ENCODE data around the gene SERPINB13. TPM values are rescaled to one million over a fixed set of nuclear protein-coding genes. Genes with fewer than 3 reads are reported as not detected.

The SERPINB13 gene
- total RNA-seq, 2 experiments from 2014 or later, result not detected

DNA sequence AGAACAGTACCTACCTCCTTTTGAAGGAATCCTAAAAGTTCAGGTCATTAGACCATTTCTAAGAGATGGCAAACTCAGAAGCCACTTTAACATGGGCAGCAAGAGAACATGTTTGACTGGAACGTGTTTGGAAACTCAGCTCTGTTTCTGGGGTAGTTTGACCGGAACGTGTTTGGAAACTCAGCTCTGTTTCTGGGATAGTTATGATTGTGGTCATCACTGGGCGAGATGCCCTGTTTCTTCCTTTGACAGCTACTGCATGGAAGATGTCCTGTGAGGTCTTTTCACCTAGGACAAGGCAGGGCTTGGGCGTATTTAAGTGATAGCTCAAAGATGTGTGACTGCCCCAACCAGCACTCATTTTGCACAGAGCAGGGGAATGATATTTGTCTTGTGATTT, 19.9 kb upstream of the SERPINB13 start:
- H3K27ac Mint-ChIP-seq, result no peak overlapping the region
- POLR2A ChIA-PET, result no interaction called here
- H3K4me1 Mint-ChIP-seq, result no peaks in the 10 kb centered on the region
- ATAC-seq (ENCODE audit: low read depth) (no peak), DNase-seq (no peak)
- H3K4me3 Mint-ChIP-seq, result no peak overlapping the region
- no peaks in the 10 kb centered on the region for H3K36me3 Mint-ChIP-seq
- H3K9me3 Mint-ChIP-seq, result no peaks in the 10 kb centered on the region
- peaks cover 21% of the 10 kb centered on the region for H3K27me3 Mint-ChIP-seq

DNA sequence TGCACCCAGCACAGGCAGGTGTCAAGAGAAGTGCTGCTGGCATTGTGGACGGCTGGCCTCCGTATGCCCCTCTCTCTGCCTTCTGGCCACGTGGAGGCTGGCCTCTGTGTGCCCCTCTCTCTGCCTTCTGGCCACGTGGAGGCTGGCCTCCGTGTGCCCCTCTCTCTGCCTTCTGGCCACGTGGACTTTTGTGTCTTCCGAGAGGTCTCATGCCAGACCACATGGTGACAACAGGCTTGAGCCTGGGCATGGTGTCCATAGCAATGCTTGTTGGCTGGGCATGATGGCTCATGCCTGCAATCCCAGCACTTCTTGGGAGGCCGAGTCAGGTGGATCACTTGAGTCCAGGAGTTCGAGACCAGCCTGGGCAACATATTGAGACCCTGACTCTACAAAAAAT, 19.3 kb upstream of the SERPINB13 start:
- ATAC-seq (ENCODE audit: low read depth), result no peak
- Mint-ChIP-seq H3K27ac (no peak overlapping the region), H3K9me3 (no peaks in the 10 kb centered on the region), H3K27me3 (peaks cover 21% of the 10 kb centered on the region), H3K36me3 (no peaks in the 10 kb centered on the region), H3K4me3 (no peak overlapping the region), H3K4me1 (no peaks in the 10 kb centered on the region)
- POLR2A ChIA-PET, result no interaction called here
- no peak for DNase-seq

DNA sequence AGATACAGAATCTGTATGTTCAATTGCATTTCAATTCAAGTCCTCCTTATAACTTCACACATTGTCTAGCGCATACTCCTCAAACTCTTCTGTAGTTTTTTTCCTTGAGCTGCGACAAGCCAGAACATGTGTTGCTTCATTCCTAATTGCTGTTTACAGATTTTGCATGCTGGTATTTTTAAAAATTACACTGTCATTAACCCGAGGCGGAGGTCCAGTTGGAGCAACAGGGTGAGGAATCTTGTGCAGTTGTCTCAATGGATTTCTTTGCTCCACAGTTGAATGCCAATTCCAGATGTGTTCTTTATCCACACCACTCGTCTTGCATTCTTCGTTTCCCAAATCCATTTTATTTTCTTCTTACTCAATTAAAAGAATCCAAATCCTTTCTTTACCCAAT, 16.4 kb upstream of the SERPINB13 start:
- Mint-ChIP-seq H3K27me3 (peaks cover 18% of the 10 kb centered on the region), H3K9me3 (no peaks in the 10 kb centered on the region), H3K36me3 (no peaks in the 10 kb centered on the region), H3K4me3 (no peak overlapping the region), H3K4me1 (no peaks in the 10 kb centered on the region), H3K27ac (no peak overlapping the region)
- POLR2A ChIA-PET, result no interaction called here
- DNase-seq (no peak), ATAC-seq (ENCODE audit: low read depth) (no peak)

DNA sequence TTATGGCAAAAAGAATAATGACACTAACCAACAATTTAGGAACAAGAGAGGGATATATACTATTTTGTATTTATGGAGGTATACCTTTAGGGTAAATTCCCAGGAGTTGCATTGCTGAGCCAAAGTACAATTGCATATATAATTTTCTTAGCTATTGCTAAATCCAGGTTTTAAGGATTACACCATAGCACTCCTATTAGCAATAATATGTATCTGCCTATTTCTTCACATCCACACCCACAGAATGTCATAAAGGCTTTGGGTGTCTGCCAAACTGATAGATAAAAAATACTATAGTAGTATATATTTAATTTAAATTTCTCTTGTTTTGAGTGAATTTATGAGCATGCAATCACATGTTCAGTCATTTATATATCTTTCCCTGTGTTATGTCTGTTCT, 11.5 kb upstream of the SERPINB13 start:
- POLR2A ChIA-PET, result no interaction called here
- Mint-ChIP-seq H3K27me3 (peaks cover 26% of the 10 kb centered on the region), H3K9me3 (no peaks in the 10 kb centered on the region), H3K27ac (no peak overlapping the region), H3K36me3 (no peaks in the 10 kb centered on the region), H3K4me3 (no peak overlapping the region), H3K4me1 (peaks cover 2% of the 10 kb centered on the region)
- ATAC-seq (ENCODE audit: low read depth) (no peak), DNase-seq (no peak)

DNA sequence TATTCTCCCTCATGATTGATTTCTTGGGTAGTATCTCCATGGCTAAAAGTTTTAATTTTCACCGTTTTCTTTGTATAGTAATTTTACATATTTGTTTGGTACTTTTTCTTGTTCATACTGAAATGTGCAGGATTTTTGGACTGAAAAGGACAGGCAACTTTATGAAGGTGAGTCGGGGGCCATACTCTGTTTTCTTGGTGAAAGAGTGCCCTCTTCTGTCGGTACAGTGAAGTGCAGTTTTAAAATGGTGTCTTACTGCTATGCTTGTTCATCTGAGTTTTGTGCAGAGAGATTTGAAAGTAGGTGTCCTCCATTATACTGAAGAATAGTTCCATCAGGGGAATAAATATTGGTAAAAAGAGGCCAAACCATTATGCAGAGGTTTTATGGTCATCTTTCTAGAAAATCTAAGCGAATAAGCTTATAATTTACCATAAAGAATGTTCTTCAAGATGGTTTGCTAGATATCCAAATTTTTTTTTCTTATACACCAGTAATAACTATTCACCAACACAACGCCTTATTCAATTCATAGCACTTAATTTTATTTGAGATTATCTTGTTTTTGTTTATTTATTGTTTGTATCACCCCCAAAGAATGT, 8.7 kb upstream of the SERPINB13 start:
- Mint-ChIP-seq H3K27ac (no peak overlapping the region), H3K4me1 (peaks cover 2% of the 10 kb centered on the region), H3K9me3 (no peaks in the 10 kb centered on the region), H3K36me3 (no peaks in the 10 kb centered on the region), H3K4me3 (no peak overlapping the region), H3K27me3 (peaks cover 19% of the 10 kb centered on the region)
- POLR2A ChIA-PET, result no interaction called here
- ATAC-seq (ENCODE audit: low read depth) (no peak), DNase-seq (no peak)

DNA sequence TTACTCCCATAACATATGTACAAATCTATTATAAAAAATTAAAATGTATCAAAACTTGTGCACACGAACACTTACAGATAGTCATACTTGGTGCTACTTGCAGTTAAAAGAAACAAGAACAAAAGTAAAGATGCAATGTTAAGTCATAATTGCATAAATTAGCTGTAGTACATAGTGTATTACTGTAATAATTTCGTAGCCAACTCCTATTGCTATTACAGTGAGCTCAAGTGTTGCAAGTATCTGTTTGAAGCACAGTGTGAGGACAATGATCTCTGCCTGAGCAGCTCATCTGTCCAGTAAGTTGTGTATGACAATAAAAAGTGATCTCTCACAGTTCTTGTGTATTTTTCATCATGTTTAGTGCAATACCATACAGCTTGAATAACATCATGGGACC, 7.5 kb upstream of the SERPINB13 start:
- no peak overlapping the region for H3K4me3 Mint-ChIP-seq
- H3K9me3 Mint-ChIP-seq, result no peaks in the 10 kb centered on the region
- POLR2A ChIA-PET, result no interaction called here
- peaks cover 2% of the 10 kb centered on the region for H3K4me1 Mint-ChIP-seq
- H3K27ac Mint-ChIP-seq, result no peak overlapping the region
- no peak for DNase-seq
- no peaks in the 10 kb centered on the region for H3K36me3 Mint-ChIP-seq
- peaks cover 17% of the 10 kb centered on the region for H3K27me3 Mint-ChIP-seq
- ATAC-seq (ENCODE audit: low read depth), result no peak

DNA sequence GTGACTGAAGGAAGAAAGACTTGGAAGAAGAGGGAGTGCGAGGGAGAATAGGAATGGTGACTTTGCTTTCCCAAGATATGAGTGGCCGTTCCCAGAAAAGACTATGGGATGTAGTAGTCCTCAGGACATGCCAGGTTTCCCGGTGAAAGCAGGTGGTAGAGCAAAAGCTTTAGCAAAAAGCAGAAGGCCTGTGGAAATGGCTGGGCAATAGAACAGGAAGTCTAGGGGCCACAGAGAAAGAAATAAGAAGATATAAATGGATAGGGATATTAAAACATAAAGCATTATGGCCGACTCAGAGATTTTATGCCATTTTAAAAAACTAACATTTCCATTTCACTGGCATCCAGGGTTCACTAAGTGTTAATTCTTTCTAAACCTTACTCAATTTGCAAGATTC, 1.2 kb upstream of the SERPINB13 start:
- ATAC-seq (ENCODE audit: low read depth), result no peak
- POLR2A ChIA-PET, result no interaction called here

DNA sequence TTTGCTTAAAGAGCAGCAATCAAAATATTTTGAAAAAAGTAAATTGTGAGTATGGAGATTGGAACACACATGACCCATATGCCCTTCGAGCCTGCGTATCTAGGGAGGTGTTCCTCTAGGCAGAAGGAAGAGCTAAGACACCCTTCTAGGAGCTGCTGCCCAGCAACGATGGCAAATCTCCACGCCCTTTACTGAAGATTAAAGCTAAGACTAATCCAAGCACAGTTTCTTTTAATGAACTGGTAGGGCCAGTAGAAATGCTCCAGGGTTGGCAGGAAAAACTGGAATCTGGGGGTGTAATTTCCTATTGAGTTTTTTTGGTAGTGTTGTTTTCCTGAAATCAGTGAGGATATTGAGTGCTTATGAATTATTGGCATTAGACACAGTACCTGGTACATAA, 712 bp upstream of the SERPINB13 start:
- Mint-ChIP-seq H3K27me3 (peaks cover 2% of the 10 kb centered on the region), H3K9me3 (no peaks in the 10 kb centered on the region), H3K36me3 (no peaks in the 10 kb centered on the region), H3K4me3 (no peak overlapping the region), H3K4me1 (no peaks in the 10 kb centered on the region), H3K27ac (no peak overlapping the region)
- POLR2A ChIA-PET, result no interaction called here
- ATAC-seq (ENCODE audit: low read depth) (no peak), DNase-seq (no peak)

More for the DNA sequence above, 1.2 kb upstream of the SERPINB13 start:
- no peaks in the 10 kb centered on the region for H3K36me3 Mint-ChIP-seq
- no peak overlapping the region for H3K27ac Mint-ChIP-seq
- H3K4me1 Mint-ChIP-seq, result no peaks in the 10 kb centered on the region
- DNase-seq, result no peak
- H3K27me3 Mint-ChIP-seq, result peaks cover 2% of the 10 kb centered on the region
- no peaks in the 10 kb centered on the region for H3K9me3 Mint-ChIP-seq
- no peak overlapping the region for H3K4me3 Mint-ChIP-seq

DNA sequence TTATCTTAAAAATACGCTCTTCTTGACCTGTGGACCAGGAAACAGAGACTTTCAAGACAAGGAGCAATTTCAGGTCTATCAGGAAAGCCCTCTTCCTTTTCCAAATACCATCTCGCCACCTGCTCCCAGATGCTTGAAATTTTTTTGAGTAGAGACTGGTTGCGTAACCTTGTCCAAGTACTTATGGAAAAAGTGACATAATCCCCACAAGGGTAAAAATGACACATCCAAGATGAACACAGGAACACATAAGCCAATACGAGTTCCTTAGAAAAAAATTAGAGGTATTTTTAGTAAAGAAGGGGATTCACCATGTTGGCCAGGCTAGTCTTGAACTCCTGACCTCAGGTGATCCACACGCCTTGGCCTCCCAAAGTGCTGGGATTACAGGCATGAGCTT, 1.8 kb downstream of the SERPINB13 start:
- ATAC-seq (ENCODE audit: low read depth), result no peak
- POLR2A ChIA-PET, result no interaction called here
- no peak for DNase-seq
- Mint-ChIP-seq H3K27me3 (peaks cover 4% of the 10 kb centered on the region), H3K36me3 (no peaks in the 10 kb centered on the region), H3K4me3 (no peak overlapping the region), H3K4me1 (no peaks in the 10 kb centered on the region), H3K9me3 (no peaks in the 10 kb centered on the region), H3K27ac (no peak overlapping the region)

DNA sequence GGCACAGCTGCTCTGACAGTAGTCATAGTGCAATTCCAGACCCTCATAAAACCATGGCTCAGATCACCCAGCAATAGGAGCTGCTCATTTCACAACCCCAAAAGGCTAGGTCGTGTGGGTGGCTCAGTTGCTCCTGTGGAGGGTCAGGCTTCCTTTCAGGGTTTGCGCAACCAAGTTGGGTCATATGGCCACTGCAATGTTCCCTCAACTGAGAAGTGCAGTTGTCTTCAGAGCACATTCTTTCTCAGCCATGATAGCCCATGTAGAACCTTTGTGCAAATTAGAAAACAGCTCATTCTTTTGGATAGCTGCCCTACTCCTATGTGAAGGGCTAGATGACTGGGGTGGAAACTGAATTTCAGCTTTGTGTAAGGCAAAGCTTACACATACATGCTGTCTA, 3.2 kb downstream of the SERPINB13 start:
- DNase-seq, result no peak
- Mint-ChIP-seq H3K27me3 (peaks cover 4% of the 10 kb centered on the region), H3K4me1 (no peaks in the 10 kb centered on the region), H3K36me3 (no peaks in the 10 kb centered on the region), H3K4me3 (no peak overlapping the region), H3K27ac (no peak overlapping the region), H3K9me3 (no peaks in the 10 kb centered on the region)
- no peak for ATAC-seq (ENCODE audit: low read depth)
- POLR2A ChIA-PET, result no interaction called here

DNA sequence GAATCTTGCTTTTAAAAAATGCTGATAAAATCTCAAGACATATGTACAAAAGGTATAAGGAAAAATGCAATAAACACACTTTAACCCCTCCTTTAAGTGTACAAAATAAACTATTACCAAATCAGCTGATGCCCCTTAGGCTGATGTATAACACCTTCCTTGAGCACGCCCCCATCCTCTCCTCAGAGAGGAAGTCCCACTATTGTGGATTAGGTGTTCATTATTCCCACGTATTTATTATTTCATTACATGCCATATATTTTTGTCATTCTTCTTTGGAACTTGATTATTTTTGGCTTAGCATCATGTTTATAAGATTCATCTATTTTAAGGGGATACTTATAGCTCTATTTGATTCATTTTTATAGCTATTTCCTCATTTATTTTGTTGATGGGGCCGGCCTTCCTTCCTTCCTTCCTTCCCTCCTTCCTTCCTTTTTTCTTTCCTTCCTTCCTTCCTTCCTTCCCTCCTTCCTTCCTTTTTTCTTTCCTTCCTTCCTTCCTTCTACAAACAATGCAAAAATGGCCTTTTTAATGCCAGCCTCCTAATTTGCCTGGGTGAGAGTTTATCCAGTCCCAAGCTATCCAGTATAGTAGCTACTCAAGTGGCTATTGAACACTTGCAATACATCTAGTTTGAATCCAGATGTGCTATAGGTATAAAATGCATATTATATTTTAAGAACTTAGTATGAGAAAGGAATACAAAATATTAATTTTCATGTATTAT, 4.0 kb downstream of the SERPINB13 start:
- no peaks in the 10 kb centered on the region for H3K4me1 Mint-ChIP-seq
- H3K27ac Mint-ChIP-seq, result peak overlapping the region; percentile 69
- peaks cover 4% of the 10 kb centered on the region for H3K27me3 Mint-ChIP-seq
- no peak for DNase-seq
- no peaks in the 10 kb centered on the region for H3K9me3 Mint-ChIP-seq
- no peaks in the 10 kb centered on the region for H3K36me3 Mint-ChIP-seq
- no peak overlapping the region for H3K4me3 Mint-ChIP-seq
- POLR2A ChIA-PET, result no interaction called here
- ATAC-seq (ENCODE audit: low read depth), result no peak

DNA sequence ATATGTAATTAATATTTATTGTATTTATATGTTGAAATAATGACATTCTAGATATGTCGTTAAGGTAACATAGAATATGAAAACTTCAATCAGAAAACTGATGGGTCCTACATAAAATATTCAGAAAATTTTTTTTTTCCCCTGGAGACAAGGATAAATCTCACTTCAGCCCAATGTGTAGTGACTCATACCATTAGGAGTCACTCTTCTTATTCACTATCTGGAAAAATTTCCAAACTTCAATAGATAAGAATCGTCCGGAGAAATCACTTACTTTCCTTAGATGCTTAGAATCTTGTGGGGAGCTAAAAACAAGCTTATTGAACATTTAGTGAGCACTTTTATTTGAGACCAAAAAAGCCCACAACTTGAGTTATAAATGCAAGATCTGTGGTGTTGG, 4.6 kb downstream of the SERPINB13 start:
- Mint-ChIP-seq H3K36me3 (no peaks in the 10 kb centered on the region), H3K4me1 (no peaks in the 10 kb centered on the region), H3K9me3 (no peaks in the 10 kb centered on the region), H3K27me3 (peaks cover 2% of the 10 kb centered on the region), H3K27ac (no peak overlapping the region), H3K4me3 (no peak overlapping the region)
- DNase-seq (no peak), ATAC-seq (ENCODE audit: low read depth) (no peak)
- POLR2A ChIA-PET, result no interaction called here

DNA sequence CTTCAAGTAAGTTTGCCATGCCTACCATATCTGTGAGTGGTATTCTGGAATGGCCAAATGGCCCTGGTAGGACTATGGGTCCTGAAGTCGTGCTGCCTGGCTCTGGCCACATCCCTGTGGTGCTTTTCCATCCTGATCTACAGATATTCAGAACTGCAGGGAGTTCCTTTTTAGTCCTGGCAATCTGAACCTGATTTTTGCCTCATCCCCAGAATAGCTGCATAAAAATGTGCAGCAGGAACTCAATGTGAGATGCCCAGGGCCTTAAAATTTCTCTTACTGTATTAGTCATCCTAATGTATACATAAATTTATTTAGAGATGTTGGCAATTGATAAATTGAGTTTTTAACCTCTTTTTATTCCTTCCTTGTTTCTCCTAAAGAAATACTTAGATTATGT, 5.3 kb downstream of the SERPINB13 start:
- H3K27me3 Mint-ChIP-seq, result peaks cover 2% of the 10 kb centered on the region
- no peaks in the 10 kb centered on the region for H3K9me3 Mint-ChIP-seq
- ATAC-seq (ENCODE audit: low read depth), result no peak
- no peak for DNase-seq
- H3K4me3 Mint-ChIP-seq, result no peak overlapping the region
- no peaks in the 10 kb centered on the region for H3K36me3 Mint-ChIP-seq
- POLR2A ChIA-PET, result no interaction called here
- no peak overlapping the region for H3K27ac Mint-ChIP-seq
- no peaks in the 10 kb centered on the region for H3K4me1 Mint-ChIP-seq

DNA sequence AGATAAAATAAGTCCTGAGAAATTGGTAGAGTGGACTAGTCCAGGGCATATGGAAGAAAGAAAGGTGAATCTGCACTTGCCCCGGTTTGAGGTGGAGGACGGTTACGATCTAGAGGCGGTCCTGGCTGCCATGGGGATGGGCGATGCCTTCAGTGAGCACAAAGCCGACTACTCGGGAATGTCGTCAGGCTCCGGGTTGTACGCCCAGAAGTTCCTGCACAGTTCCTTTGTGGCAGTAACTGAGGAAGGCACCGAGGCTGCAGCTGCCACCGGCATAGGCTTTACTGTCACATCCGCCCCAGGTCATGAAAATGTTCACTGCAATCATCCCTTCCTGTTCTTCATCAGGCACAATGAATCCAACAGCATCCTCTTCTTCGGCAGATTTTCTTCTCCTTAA, 9.8 kb downstream of the SERPINB13 start:
- Mint-ChIP-seq H3K9me3 (no peaks in the 10 kb centered on the region), H3K4me1 (no peaks in the 10 kb centered on the region), H3K4me3 (no peak overlapping the region), H3K27me3 (peaks cover 6% of the 10 kb centered on the region), H3K27ac (no peak overlapping the region), H3K36me3 (no peaks in the 10 kb centered on the region)
- ATAC-seq (ENCODE audit: low read depth) (no peak), DNase-seq (no peak)
- POLR2A ChIA-PET, result no interaction called here

Measured in activated naive CD8-positive, alpha-beta T cell treated with anti-CD3 and anti-CD28 coated beads, Interleukin-2, amount 10 ng/mL, durations not matched to agents 7 days and 5 days (primary cell).